ENCODE data around the gene SFXN3.

DNA sequence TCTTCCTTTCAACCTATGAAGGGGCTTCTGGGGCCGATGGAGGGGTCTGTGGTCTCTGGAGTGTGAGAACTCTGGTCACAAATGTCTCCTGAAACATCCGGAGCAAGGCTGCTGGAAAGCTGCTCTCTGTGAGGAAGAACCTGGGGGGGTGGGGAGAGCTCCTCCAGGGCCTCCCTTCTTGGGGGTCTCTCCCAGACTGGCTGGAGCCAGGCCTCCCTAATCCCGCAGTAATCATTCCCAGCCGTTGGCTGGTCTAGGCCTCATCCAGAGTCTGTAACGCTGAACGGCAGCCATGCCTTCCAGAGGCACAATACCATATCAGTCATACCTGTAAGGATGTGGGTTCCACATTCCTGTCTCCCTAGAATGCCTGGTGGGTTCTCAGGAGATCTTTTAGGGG, 35.9 kb upstream of the SFXN3 start:
- TF ChIP-seq POLR2A (IDR thresholded peaks at IDR 0.05; ENCODE audit: low read depth, low read length) (no peak), TAF1 (IDR thresholded peaks at IDR 0.05; ENCODE audit: borderline replicate concordance, low read depth, low read length) (no peak)
